Neural crest cell (in vitro differentiated cells): ENCODE measurements around the gene SPATA31C1. TPM values are rescaled to one million over a fixed set of nuclear protein-coding genes. Genes with fewer than 3 reads are reported as not detected.

Source experiments
- DNase-seq: peaks from one replicate; pipeline ENCODE4 v3.0.0; 2021; ENCODE audit warnings: low read depth, mixed read lengths, low spot score
- H3K27ac Mint-ChIP-seq: one replicate; pipeline ENCODE4 v1.8.0; 2021; ENCODE audit warnings: mild to moderate bottlenecking, mixed read lengths; ENCODE audit not compliant: unreplicated experiment
- H3K27me3 Mint-ChIP-seq: 2 replicates; pipeline ENCODE4 v1.8.0; 2021; ENCODE audit warnings: low read depth, mild to moderate bottlenecking, mixed read lengths
- H3K36me3 Mint-ChIP-seq: 2 replicates; pipeline ENCODE4 v1.8.0; 2021; ENCODE audit warnings: low read depth, mild to moderate bottlenecking, mixed read lengths
- H3K4me1 Mint-ChIP-seq: 2 replicates; pipeline ENCODE4 v1.8.0; 2021; ENCODE audit warnings: mixed read lengths
- H3K4me3 Mint-ChIP-seq: one replicate; pipeline ENCODE4 v1.8.0; 2021; ENCODE audit warnings: mild to moderate bottlenecking, mixed read lengths
- H3K9me3 Mint-ChIP-seq: 2 replicates; pipeline ENCODE4 v1.8.0; 2021; ENCODE audit warnings: mixed read lengths
- total RNA-seq: library from RNA; stranded (reverse); gene quantifications from 2 replicates; pipeline ENCODE4 v1.2.1, GENCODE V29; 2021
- TF ChIP-seq, protein P1 (sequence below): fragments of 200-600 bp; sonication (generic); conservative IDR thresholded peaks from 2 replicates; pipeline ENCODE4 v1.5.0; 2021; ENCODE audit warnings: antibody characterized with exemption, mild to moderate bottlenecking

SPATA31C1 gene
- total RNA-seq, 1 donor from 2014 or later: 1.4 TPM

DNA sequence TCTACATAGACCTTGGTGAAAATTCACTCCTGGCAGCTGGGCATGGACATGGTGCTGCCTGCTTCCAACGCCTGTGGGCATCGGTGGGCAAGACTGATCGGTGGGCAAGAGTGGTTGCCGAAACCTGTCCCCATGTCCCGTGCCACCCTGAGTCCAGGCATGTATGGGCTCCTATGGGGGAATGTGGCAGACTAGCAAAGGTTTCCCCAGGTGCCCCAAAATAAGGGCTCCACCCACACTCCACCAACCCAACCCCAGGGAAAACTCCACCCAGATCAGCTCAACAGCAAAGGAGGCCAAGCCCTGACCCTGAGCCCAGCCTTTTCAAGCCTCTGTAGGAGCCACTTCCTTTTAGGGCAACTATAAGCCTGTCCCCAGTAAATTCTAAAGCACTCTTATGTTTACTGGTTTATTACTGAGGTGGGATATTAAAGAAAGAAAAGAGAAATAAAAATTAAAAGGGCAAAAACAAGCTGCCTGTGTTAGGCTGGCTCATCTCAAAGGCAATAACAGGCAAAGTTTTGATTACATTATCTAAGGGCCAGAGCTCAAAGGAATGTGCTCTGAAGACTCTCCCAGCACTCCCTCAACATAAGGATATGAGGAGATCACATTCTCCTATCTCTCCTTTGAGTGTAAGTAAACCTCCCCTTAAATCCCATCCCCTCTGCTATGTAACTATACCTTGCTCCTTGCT, 44.0 kb upstream of the SPATA31C1 start:
- DNase-seq: no peak
- TF ChIP-seq, protein P1, sequence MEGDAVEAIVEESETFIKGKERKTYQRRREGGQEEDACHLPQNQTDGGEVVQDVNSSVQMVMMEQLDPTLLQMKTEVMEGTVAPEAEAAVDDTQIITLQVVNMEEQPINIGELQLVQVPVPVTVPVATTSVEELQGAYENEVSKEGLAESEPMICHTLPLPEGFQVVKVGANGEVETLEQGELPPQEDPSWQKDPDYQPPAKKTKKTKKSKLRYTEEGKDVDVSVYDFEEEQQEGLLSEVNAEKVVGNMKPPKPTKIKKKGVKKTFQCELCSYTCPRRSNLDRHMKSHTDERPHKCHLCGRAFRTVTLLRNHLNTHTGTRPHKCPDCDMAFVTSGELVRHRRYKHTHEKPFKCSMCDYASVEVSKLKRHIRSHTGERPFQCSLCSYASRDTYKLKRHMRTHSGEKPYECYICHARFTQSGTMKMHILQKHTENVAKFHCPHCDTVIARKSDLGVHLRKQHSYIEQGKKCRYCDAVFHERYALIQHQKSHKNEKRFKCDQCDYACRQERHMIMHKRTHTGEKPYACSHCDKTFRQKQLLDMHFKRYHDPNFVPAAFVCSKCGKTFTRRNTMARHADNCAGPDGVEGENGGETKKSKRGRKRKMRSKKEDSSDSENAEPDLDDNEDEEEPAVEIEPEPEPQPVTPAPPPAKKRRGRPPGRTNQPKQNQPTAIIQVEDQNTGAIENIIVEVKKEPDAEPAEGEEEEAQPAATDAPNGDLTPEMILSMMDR: no peak
- Mint-ChIP-seq H3K27me3 (no peaks in the 10 kb centered on the region), H3K27ac (no peak overlapping the region), H3K36me3 (no peaks in the 10 kb centered on the region), H3K9me3 (peaks cover 14% of the 10 kb centered on the region), H3K4me1 (no peaks in the 10 kb centered on the region), H3K4me3 (no peak overlapping the region)

DNA sequence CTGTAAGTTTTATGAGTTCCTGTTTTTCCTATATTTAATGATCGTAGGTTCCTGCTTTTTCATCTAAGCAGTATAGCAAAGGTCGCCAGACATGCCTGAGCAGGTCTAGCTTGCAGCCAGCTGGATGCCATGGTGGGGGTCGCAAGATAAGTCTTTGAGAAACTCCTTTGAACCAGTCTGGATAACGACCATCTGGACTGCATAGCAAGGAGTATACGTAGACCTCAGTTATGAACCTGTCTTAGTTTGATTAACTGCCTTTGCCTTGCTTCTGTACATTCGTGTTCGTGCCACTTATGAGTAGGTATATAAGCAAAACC, 43.5 kb upstream of the SPATA31C1 start:
- peak overlapping the region; percentile 7 for H3K27ac Mint-ChIP-seq
- no peaks in the 10 kb centered on the region for H3K4me1 Mint-ChIP-seq
- DNase-seq: no peak
- no peak overlapping the region for H3K4me3 Mint-ChIP-seq
- H3K9me3 Mint-ChIP-seq: peaks cover 14% of the 10 kb centered on the region
- no peaks in the 10 kb centered on the region for H3K27me3 Mint-ChIP-seq
- no peaks in the 10 kb centered on the region for H3K36me3 Mint-ChIP-seq
- TF ChIP-seq, protein P1: no peak

DNA sequence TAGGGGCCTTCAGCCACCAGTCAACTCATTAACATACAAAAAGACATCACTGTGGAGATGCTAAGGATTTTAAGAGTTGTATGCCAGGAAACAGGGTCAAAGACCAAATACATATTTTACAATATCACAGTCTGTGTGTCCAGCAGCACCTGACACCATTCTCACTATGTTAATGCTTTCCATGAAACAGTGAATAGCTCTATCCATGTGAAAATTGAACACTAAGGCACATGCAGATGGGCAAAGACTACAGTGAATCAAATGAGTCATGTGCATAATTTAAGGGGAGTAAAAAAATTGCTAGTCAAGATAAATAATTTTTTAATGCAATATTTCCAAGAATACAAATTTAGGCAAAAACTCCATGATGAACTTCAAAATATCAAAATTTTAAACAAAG, 42.7 kb upstream of the SPATA31C1 start:
- no peak overlapping the region for H3K4me3 Mint-ChIP-seq
- no peak overlapping the region for H3K27ac Mint-ChIP-seq
- no peaks in the 10 kb centered on the region for H3K36me3 Mint-ChIP-seq
- peaks cover 7% of the 10 kb centered on the region for H3K9me3 Mint-ChIP-seq
- H3K4me1 Mint-ChIP-seq: no peaks in the 10 kb centered on the region
- DNase-seq: no peak
- TF ChIP-seq, protein P1: no peak
- H3K27me3 Mint-ChIP-seq: no peaks in the 10 kb centered on the region

DNA sequence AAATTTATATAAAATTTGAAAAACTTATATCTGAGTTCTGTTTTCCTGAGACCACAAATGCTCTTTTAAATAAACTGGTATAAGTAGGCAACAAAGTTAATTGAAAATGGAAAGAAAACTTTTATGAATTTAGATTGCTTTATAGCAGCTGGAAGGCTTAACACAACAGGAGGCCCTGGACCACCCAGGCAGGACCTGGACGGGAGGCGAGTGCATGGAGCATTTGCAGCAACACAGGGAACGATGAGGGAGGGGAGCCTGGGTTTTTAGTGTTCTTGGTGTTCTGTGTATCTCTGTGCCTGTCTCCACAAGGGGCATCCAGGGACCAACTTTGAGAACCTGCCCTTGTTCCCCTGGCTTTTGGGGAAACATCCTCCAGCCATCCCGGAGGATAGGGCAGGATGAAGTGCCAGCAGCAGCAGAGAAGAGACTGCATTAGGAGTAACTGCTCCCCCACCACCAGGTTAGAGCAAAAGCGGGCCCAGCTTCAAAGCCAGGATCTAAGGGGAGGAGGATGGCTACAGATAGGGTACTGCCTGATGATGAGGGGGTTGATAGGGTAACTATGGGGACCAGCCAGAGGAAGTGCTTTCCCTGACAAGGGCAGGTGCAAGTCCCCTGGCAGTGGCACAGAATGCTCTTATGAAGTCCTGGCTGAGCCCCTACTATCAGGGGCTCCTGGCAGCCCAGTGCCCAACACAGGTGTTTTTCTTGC, 41.8 kb upstream of the SPATA31C1 start:
- Mint-ChIP-seq H3K27ac (no peak overlapping the region), H3K27me3 (no peaks in the 10 kb centered on the region), H3K4me3 (no peak overlapping the region), H3K4me1 (no peaks in the 10 kb centered on the region), H3K36me3 (no peaks in the 10 kb centered on the region), H3K9me3 (peaks cover 7% of the 10 kb centered on the region)
- no peak for DNase-seq
- TF ChIP-seq, protein P1: no peak

DNA sequence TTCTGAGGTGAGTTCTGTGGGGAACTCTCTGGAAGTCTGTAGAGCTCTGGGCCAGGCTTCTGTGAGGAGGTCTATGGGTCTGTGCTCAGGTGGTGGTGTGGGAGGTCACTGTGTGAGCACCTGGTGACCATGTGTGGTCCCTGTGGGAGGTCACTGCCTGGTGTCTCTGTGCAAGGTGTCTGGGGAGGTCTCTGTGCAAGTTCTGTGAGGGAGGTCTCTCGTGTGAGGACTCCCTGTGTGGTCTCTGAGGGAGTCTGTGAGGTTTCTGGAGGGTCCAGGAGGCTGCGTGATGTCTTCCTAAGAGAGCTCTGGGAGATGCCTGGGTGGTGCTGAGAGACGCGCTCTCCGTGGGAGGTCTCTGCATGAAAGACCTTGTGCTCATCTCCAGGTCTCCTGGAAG, 41.1 kb upstream of the SPATA31C1 start:
- Mint-ChIP-seq H3K27ac (no peak overlapping the region), H3K9me3 (peaks cover 7% of the 10 kb centered on the region), H3K4me1 (no peaks in the 10 kb centered on the region), H3K36me3 (no peaks in the 10 kb centered on the region), H3K27me3 (no peaks in the 10 kb centered on the region), H3K4me3 (no peak overlapping the region)
- TF ChIP-seq, protein P1: no peak
- no peak for DNase-seq
